ENCODE measurements around the gene TTC22.

- no peak for TF ChIP-seq CTCF (IDR thresholded peaks at IDR 0.05)
- no peak for TF ChIP-seq POLR2A (IDR thresholded peaks at IDR 0.05)
Observed at GRCh38 chr1:54750596-54750995, 50.5 kb downstream of the TTC22 start.
